Retinal pigment epithelial cell (primary cell): ENCODE results near the gene RABGGTA.
"Not testable (repeated sequence)": the region's sequence is repeated elsewhere in the genome, so short reads cannot be mapped to it uniquely, and the experiment has no call there.

ENCODE experiments used
- DNase-seq: peaks from one replicate; pipeline ENCODE4 v3.0.0-alpha.2; 2010; ENCODE audit warnings: low read depth
- H3K4me3 ChIP-seq: 2 replicates; pipeline ENCODE4 v1.5.1; 2011; ENCODE audit warnings: mild to moderate bottlenecking, low read length, control low read depth, moderate library complexity
- CTCF ChIP-seq: conservative IDR thresholded peaks from 2 replicates; pipeline ENCODE4 v1.5.1; 2011; ENCODE audit warnings: low read depth, low read length, control low read depth, inconsistent platforms

RABGGTA gene

GRCh38 chr14:24252289-24253124, 18.9 kb downstream of the RABGGTA start:
- DNase-seq = no peak
- H3K4me3 ChIP-seq = no peak overlapping the region
- TF ChIP-seq CTCF = no peak

DNA sequence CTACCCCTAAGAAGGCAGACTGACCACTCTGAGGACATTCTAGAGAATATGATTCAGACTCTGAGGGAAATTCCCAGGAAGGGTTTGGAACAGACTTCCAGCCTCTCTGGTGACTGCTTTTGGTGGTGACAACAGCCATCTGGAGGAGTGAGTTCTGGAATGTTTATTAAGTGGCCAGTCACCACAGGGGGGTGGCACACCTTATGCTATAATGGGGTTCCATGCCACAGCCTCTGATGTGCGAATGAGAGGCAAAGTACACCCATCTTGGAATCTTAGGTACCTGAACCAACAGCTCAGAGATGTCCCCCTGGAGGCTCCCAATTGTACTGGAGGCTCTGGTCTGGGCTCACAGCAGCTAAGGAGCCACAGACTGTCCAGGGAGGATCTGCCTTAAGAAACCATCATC, 19.5 kb downstream of the RABGGTA start:
- H3K4me3 ChIP-seq = no peak overlapping the region
- no peak for TF ChIP-seq CTCF
- no peak for DNase-seq

DNA sequence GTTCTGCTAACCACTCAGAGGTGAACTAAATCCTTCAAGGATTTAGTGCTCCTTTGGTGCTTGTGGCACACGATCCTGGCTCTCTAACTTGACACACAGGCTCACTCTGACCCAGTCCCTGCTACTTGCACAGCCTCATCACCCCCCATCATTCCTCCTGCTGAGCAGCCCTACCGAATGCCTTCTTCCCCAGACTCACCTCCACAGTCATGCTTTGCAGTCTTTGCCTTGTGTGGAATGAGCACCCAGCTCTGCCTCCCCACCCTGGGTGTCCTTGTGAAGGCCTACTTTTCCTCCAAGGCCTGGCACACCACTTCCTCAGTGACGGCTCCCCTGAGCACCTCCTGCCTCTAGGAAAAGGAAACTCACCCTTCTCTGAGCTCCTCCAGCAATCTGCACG, 21.0 kb downstream of the RABGGTA start:
- H3K4me3 ChIP-seq = no peak overlapping the region
- no peak for DNase-seq
- no peak for TF ChIP-seq CTCF

- no peak for DNase-seq
- TF ChIP-seq CTCF = no peak
- H3K4me3 ChIP-seq = no peak overlapping the region
These were observed 22.0 kb downstream of the RABGGTA start for GRCh38 chr14:24249230-24250021.

DNA sequence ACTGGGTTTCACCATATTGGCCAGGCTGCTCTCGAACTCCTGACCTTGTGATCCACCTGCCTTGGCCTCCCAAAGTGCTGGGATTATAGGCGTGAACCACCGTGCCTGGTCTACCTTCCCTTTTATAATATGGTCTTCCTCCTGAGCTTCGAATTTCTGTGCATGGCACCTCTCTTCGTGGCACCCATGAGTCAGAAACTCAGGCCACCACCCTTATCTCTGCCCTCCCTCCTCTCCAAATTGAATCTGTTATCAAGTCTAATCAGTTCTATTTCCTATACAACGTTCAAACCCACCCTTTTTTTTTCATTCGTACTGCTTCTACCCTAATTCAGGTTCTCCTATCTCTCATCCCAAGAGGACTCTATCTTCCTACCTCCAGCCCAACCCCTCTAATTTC, 24.0 kb downstream of the RABGGTA start:
- DNase-seq = no peak
- no peak for TF ChIP-seq CTCF
- H3K4me3 ChIP-seq = no peak overlapping the region

- DNase-seq = no peak
- H3K4me3 ChIP-seq = no peak overlapping the region
- no peak for TF ChIP-seq CTCF
These were observed 24.6 kb downstream of the RABGGTA start for GRCh38 chr14:24246765-24247212.

- H3K4me3 ChIP-seq, DNase-seq: not testable (repeated sequence)
These were observed 26.0 kb downstream of the RABGGTA start for GRCh38 chr14:24245350-24245749.
